Measurements from ENCODE around the gene CDK16. TPM values are rescaled to one million over a fixed set of nuclear protein-coding genes. Genes with fewer than 3 reads are reported as not detected.

CDK16 gene
- total RNA-seq, 2 donors from 2014 or later: 167 to 245 TPM

GRCh38 chrX:47175588-47175980 lies 42.9 kb upstream of the CDK16 start:
- Histone ChIP-seq H3K9ac (ENCODE audit: extremely low read depth, low read length, poor library complexity, severe bottlenecking) (no peak overlapping the region), H3K27me3 (ENCODE audit: control insufficient read depth, insufficient read depth, low read length, poor library complexity, severe bottlenecking) (no peaks in the 10 kb centered on the region), H3K4me1 (ENCODE audit: control insufficient read depth, insufficient read depth, low read length) (no peaks in the 10 kb centered on the region), H3K4me3 (ENCODE audit: low read length) (no peak overlapping the region), H3K9me3 (ENCODE audit: control insufficient read depth, low read length) (no peaks in the 10 kb centered on the region), H3K27ac (ENCODE audit: low read depth, low read length) (no peak overlapping the region), H3K36me3 (ENCODE audit: control insufficient read depth, insufficient read depth, low read length) (peaks cover 15% of the 10 kb centered on the region)
- WGBS, 2 experiments (ENCODE audit: insufficient coverage in 1 of 2, insufficient read length in 1 of 2): 99 to 100% methylated on average over 1 to 12 of the region's 12 CpGs
- Mint-ChIP-seq H3K27ac (peak overlapping the region; percentile 20), H3K4me1 (no peaks in the 10 kb centered on the region), H3K27me3 (ENCODE audit: insufficient read depth) (no peaks in the 10 kb centered on the region), H3K4me3 (no peak overlapping the region), H3K36me3 (ENCODE audit: low read depth) (peaks cover 46% of the 10 kb centered on the region), H3K9me3 (peaks cover 57% of the 10 kb centered on the region)
- no peak for DNase-seq
- TF ChIP-seq CTCF (conservative IDR thresholded peaks at IDR 0.05): no peak

DNA sequence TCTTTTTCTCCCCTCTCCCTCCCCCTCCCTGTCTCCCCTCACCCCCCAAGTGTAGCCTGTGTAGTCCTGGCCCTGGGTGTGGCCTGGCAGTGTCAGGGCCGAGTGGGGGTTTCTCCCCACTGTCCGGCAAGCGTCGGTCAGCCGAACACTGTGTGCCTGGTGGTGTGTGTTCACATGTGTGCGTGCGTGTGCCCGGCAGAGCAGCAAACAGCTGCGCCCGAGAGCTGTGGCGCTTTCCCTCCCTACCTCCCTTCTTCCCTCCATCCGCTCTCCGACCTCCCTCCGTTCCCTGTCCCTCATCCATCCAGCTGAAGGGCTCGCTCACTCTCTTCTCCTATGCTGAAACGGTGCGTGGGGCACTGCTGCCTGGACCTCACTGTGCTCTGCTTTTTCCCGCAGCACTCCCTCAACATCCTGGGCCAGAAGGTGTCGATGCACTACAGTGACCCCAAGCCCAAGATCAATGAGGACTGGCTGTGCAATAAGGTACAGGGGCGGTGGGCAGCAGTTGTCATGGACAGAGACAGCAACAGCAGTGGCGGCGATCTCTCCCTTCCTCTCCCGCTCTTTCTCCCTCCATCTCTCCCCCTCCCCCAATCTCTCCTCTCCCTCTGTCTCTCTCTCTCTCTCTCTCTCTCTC lies 42.3 kb upstream of the CDK16 start:
- Mint-ChIP-seq H3K4me1 (no peaks in the 10 kb centered on the region), H3K4me3 (no peak overlapping the region), H3K36me3 (ENCODE audit: low read depth) (peaks cover 48% of the 10 kb centered on the region), H3K9me3 (peaks cover 56% of the 10 kb centered on the region), H3K27ac (no peak overlapping the region), H3K27me3 (ENCODE audit: insufficient read depth) (no peaks in the 10 kb centered on the region)
- no peaks in the 10 kb centered on the region for H3K9me3 ChIP-seq (ENCODE audit: control insufficient read depth, low read length)
- peak; percentile 23 for DNase-seq
- no peaks in the 10 kb centered on the region for H3K4me1 ChIP-seq (ENCODE audit: control insufficient read depth, insufficient read depth, low read length)
- no peak overlapping the region for H3K4me3 ChIP-seq (ENCODE audit: low read length)
- H3K27me3 ChIP-seq (ENCODE audit: control insufficient read depth, insufficient read depth, low read length, poor library complexity, severe bottlenecking): no peaks in the 10 kb centered on the region
- 89 to 93% methylated on average over 3 to 18 of the region's 23 CpGs for WGBS, 2 experiments (ENCODE audit: insufficient coverage in 1 of 2, insufficient read length in 1 of 2)
- no peak for TF ChIP-seq CTCF (conservative IDR thresholded peaks at IDR 0.05)
- H3K36me3 ChIP-seq (ENCODE audit: control insufficient read depth, insufficient read depth, low read length): peaks cover 15% of the 10 kb centered on the region
- no peak overlapping the region for H3K27ac ChIP-seq (ENCODE audit: low read depth, low read length)
- H3K9ac ChIP-seq (ENCODE audit: extremely low read depth, low read length, poor library complexity, severe bottlenecking): no peak overlapping the region

- H3K27me3 ChIP-seq (ENCODE audit: control insufficient read depth, insufficient read depth, low read length, poor library complexity, severe bottlenecking): no peaks in the 10 kb centered on the region
- Mint-ChIP-seq H3K36me3 (ENCODE audit: low read depth) (peaks cover 52% of the 10 kb centered on the region), H3K9me3 (peaks cover 56% of the 10 kb centered on the region), H3K27me3 (ENCODE audit: insufficient read depth) (no peaks in the 10 kb centered on the region), H3K27ac (no peak overlapping the region), H3K4me1 (no peaks in the 10 kb centered on the region), H3K4me3 (no peak overlapping the region)
- peaks cover 12% of the 10 kb centered on the region for H3K36me3 ChIP-seq (ENCODE audit: control insufficient read depth, insufficient read depth, low read length)
- whole genome bisulfite sequencing, 2 experiments (ENCODE audit: insufficient coverage in 1 of 2, insufficient read length in 1 of 2): 47 to 50% methylated on average over 2 of the region's 2 CpGs
- no peak overlapping the region for H3K9ac ChIP-seq (ENCODE audit: extremely low read depth, low read length, poor library complexity, severe bottlenecking)
- DNase-seq: peak; percentile 3
- H3K9me3 ChIP-seq (ENCODE audit: control insufficient read depth, low read length): no peaks in the 10 kb centered on the region
- H3K4me1 ChIP-seq (ENCODE audit: control insufficient read depth, insufficient read depth, low read length): no peaks in the 10 kb centered on the region
- no peak for TF ChIP-seq CTCF (conservative IDR thresholded peaks at IDR 0.05)
- H3K27ac ChIP-seq (ENCODE audit: low read depth, low read length): no peak overlapping the region
- no peak overlapping the region for H3K4me3 ChIP-seq (ENCODE audit: low read length)
Observed at GRCh38 chrX:47177079-47177478, 41.4 kb upstream of the CDK16 start.
